Measurements from ENCODE around the gene MYOC.
"Not testable (repeated sequence)": the region's sequence is repeated elsewhere in the genome, so short reads cannot be mapped to it uniquely, and the experiment has no call there.

Gene MYOC

GRCh38 chr1:171646249-171646560 is 6.3 kb downstream of the MYOC start:
- no peak for DNase-seq

GRCh38 chr1:171645553-171646248 is 6.8 kb downstream of the MYOC start:
- no peak for DNase-seq

DNA sequence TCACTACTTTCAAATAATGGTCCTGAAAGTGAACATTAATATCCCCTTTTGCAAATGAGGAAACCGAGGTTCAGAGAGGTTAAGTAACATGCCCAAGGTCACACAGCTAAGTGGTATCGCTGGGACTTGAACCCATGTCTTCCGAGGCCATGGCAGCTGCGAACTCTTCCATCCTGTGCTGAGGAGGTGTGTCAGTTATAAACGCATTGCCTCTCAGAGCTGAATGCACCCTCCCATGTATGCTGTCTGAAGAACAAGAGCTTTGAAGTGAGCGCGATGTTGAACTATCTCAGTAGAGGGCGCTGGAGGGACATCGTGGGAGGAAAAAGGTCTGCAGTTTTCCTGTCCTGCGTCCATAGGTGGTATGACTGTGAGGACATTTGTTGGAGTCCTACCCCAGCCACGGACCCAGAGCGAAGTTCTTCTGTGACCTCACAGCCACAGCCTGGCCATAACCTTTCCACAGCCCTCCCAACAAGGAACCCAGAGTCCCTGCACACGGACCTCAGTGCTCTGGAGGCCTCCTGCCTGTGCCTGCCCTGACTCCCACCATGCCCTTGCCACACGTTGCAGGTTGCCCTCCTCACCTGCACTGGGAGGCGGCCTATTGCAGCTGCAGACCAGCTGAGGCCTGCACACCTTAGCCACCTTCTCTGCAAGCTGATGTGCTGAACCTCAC is 7.5 kb downstream of the MYOC start:
- DNase-seq = peak; percentile 56

DNA sequence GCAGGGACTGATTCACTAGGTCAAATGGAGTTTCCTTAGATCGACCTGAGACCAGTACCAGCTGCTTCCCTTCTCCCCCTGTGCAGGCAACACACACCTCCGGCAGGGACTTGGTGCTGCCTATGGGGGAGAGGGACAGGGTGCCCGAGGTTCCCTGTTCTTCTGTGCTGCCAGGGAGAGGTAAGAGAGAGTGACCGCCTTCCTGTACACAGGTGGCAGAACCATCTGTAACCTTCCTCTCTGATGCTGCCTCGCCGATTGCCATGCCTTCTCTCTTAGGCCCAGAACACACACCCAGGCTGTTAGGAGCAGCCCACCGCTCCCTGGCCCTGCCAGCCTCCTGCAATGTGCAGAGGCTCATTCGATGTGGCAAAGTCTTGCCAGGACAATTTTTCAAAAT is 9.3 kb downstream of the MYOC start:
- DNase-seq = no peak

DNA sequence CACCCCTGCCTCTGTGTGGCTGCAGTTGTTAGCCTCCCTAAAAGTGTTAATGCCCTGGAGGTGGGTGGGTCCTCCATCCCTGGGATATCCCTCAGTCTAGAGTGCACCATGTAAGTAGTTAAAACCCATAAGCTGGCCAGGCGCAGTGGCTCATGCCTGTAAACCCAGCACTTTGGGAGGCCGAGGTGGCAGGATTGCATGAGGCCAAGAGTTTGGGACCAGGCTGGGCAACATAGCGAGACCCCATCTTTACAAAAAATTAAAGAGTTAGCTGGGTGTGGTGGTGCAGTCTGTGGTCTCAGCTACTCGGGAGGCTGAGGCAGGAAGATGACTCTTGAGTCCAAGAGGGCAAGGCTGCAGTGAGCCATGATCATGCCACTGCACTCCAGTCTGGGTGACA is 10.3 kb downstream of the MYOC start:
- no peak for DNase-seq

DNA sequence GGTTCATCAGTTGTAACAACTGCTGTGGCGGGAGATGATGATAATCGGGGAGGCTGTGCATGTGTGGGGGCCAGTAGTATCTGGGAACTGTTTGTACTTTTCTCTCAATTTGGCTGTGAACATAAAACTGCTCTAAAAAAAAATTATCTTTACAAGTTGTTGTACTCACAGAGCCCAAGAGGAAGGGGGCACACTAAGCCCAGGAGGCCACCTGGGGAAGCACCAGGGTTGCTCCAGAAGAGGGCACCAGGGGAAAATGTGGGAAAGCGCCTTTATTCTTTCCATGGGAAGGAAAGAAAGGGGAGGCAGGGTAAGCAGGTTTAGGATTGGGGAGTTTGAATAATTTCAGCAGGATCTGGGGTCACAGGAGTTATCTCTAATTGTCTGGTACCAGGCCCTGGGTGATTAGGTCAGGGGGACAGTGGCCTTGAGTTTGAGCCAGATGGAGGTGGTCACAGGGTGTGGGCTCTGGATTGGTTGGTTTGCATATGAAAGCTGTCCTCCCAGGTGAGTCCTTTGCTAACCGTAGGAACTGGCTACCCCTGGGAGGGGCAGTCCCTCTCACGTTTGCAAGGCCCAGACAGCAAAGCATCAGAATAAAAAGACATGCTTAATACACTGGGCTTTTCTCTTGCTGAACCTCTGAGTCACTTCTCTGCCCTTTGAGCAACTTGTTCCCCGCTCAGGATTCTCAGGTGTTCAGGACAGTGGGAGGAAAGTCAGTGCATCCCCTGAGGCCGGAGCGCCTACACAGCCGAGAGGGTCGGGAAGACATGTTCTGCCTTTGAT is 11.2 kb downstream of the MYOC start:
- no peak for DNase-seq

GRCh38 chr1:171640225-171640624 is 12.3 kb downstream of the MYOC start:
- no peak for DNase-seq

GRCh38 chr1:171637928-171638576 is 14.4 kb downstream of the MYOC start:
- DNase-seq = no peak

GRCh38 chr1:171636141-171636540 is 16.3 kb downstream of the MYOC start:
- DNase-seq = no peak

- DNase-seq = no peak
These were observed 16.8 kb downstream of the MYOC start for GRCh38 chr1:171635661-171636060.

GRCh38 chr1:171628225-171628624 is 24.3 kb downstream of the MYOC start:
- no peak for DNase-seq

DNA sequence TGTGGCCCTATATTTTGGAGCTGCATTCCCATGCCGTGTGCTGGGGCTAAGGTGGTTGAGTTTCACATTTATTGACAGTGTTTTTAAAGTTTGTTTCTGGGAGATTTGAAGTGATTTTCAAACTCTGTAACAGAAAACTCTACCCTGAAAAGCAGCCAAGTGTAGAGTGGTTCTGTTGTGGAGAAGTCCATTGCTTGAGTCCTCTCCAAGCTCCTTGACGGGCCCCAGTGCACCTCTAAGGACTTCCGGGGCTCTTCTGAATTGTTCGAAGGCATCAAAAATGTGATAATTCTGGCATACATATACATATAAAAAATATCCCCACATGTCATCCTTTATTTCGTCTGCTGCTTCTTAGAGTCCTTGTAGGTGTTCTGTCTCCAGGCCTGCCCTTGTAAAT is 25.5 kb downstream of the MYOC start:
- no peak for DNase-seq

DNA sequence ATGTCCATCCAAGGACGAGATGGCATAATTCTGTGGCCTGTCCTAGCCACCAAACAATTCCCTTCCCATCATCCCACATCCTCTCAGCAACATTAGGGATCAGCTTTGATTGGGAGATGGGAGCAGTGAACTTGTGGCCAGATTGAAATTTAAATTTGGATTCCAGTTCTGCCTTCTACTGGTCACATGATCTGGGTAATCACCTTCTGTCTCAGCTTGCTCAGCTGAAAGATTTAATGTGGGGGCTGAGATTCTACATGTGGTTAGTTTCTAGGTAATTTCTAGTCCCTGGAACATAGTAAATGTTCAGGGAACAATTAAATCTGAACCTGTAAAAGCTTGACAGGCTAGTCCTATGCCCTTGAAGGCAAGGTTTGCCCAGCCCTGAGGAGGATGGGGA is 27.3 kb downstream of the MYOC start:
- DNase-seq = no peak

DNA sequence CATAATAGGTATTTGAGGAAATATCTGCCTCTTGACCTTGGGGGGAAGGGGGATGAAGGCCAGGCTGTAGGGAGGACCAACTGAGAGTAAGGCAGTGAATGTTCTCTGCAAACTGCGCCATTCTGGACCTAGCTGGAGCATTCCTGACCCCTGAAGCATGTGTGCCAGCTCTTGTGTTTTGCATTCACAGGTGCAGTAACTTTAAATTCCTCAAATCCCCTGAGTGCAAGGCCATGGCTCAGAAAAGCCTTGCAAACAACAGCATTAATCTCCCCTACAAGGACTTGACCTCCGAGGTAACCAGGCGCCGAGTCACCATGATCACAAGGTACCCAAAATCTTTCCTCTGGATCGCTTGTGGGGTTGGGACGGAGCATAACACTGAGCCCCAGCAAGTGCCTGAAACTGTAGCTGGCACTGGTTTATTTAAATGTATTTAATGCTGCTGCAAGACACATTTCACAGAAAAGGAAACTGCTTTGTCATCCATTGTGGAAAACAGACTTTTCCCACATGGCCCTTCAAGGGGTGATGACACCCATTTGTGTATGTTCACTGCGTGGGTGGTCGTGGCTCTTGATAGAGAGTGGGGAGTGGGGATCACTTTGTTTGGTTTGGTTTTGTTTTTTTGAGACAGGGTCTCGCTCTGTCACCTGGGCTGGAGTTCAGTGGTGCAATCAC is 28.7 kb downstream of the MYOC start:
- DNase-seq = no peak

DNA sequence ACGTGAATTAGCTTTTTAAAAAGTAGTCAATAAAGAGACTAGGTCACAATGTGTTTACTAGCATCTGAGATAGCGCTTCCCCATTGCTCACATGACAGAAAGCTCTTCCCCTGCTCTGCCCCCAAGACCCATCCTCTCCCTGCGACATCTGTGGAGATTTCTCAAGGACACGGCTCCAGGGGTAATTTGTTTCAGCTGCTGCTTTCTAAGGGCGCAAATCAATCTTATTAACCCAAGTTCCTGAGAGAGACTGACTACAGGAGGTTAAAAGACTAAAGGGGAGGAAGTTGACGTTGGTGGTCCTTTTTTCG is 30.4 kb downstream of the MYOC start, which contains the start of gene MYOCOS:
MYOCOS (plus strand) TSS at position 92 of the 311 bp plus-strand sequence. CDS start 1,641 bp downstream, outside the sequence.
- DNase-seq = no peak

GRCh38 chr1:171616586-171616985 is 35.9 kb downstream of the MYOC start:
- DNase-seq = no peak

DNA sequence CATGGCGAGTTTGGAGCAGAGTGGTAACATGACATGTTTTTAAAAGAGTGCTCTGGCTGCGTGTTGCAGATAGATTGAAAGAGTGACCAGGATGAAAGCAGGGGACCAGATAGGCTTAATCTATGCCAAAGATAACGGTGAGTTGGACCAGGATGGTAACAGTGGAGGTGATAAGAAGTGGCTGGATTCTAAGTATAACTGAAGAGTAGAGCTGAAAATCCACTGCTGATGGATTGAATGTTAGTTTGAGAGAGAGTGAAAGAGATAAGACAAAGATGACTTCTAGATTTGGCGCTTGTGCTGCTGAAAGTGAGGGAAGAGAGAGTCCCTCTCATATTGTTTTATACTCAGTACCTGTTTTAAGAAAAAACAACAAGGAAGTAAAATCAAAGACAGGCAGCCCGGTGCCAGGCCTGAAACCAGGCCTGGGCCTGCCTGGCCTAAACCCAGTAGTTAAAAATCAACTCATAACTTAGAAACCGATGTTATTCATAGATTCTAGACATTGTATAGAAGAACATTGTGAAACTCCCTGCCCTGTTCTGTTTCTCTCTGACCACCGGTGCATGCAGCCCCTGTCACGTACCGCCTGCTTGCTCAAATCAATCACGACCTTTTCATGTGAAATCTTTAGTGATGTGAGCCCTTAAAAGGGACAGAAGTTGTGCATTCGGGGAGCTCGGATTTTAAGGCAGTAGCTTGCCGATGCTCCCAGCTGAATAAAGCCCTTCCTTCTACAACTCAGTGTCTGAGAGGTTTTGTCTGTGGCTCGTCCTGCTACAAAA is 37.2 kb downstream of the MYOC start:
- DNase-seq = not testable (repeated sequence)

- no peak for DNase-seq
These were observed 39.2 kb downstream of the MYOC start for GRCh38 chr1:171613282-171613681.

GRCh38 chr1:171611306-171611705 is 41.2 kb downstream of the MYOC start:
- no peak for DNase-seq

- no peak for DNase-seq
These were observed 42.1 kb downstream of the MYOC start for GRCh38 chr1:171610385-171610784.

GRCh38 chr1:171606402-171606941 is 46.0 kb downstream of the MYOC start:
- DNase-seq = no peak

DNA sequence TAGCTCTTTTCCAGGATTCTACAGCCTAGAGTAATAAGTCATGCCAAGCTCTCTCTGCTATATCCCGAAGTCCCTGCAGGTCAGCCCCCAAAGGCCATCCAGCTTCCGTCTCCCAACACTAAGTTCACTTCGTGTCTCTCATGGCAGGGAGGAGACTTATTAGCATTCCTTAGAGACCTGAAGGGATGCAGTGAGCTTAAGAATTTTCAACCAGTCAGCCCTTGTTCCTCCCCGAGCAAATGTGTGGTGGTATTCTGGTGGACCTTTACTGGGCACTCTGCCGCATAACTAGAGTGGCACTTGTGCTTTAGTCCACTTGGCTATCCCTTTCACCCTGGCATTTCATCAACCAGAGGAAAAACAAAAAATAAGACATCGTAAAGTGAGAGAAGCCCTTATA is 49.4 kb downstream of the MYOC start:
- not testable (repeated sequence) for DNase-seq

Measured in activated CD4-positive, CD25-positive, alpha-beta regulatory T cell treated with anti-CD3 and anti-CD28 coated beads, Interleukin-2, amount 50 U/mL, for 72 hours (primary cell).